VCaP (cell line): ENCODE data around the gene OSBPL3.
A peak's percentile ranks its signal among the peaks of the same experiment; 100 is the strongest.

ENCODE experiments used
- H3K27ac ChIP-seq: fragments of 450-650 bp; 2 replicates; pipeline ENCODE4 v1.5.1; 2017
- TF ChIP-seq, protein P1 (sequence below): fragments of 450-650 bp; conservative IDR thresholded peaks from 2 replicates; pipeline ENCODE4 v1.5.1; 2017; ENCODE audit warnings: mild to moderate bottlenecking, moderate library complexity

OSBPL3 gene

DNA sequence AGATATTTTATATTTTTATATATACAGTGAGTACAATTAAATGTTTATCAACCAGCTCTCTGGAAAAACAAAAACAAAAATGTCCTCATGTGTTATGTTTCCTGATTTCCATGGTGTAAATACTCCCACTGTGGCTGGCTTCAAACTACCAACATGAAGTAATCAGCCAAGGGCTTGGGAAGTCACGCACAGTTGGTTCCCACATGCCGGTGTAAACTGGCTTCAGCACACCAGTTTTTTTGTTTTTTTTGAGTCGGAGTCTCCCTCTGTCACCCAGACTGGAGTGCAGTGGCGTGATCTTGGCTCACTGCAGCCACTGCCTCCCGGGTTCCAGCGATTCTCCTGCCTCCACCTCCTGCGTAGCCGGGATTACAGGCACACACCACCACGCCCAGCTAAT is 11.8 kb downstream of the OSBPL3 start:
- TF ChIP-seq, protein P1, sequence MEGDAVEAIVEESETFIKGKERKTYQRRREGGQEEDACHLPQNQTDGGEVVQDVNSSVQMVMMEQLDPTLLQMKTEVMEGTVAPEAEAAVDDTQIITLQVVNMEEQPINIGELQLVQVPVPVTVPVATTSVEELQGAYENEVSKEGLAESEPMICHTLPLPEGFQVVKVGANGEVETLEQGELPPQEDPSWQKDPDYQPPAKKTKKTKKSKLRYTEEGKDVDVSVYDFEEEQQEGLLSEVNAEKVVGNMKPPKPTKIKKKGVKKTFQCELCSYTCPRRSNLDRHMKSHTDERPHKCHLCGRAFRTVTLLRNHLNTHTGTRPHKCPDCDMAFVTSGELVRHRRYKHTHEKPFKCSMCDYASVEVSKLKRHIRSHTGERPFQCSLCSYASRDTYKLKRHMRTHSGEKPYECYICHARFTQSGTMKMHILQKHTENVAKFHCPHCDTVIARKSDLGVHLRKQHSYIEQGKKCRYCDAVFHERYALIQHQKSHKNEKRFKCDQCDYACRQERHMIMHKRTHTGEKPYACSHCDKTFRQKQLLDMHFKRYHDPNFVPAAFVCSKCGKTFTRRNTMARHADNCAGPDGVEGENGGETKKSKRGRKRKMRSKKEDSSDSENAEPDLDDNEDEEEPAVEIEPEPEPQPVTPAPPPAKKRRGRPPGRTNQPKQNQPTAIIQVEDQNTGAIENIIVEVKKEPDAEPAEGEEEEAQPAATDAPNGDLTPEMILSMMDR, result no peak
- no peak overlapping the region for H3K27ac ChIP-seq

DNA sequence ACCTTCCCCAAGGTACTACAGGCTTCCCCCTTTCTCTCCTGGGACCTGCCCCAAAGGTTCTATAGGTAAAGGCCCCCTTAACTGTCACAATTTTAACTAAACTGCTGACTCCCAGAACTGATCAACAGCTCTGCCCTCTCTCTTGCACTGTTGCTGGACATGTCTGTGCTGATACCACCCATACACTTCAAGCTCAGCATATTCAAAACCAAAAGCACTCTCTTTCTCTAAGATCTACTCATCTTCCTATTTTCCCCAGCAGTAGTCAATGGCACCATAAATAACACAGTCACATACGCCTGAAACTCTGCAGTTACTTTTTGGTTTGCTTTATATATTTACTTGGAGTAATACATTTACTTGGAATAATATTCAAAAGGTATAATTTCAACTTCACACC is 12.3 kb downstream of the OSBPL3 start:
- TF ChIP-seq, protein P1, result no peak
- no peak overlapping the region for H3K27ac ChIP-seq

DNA sequence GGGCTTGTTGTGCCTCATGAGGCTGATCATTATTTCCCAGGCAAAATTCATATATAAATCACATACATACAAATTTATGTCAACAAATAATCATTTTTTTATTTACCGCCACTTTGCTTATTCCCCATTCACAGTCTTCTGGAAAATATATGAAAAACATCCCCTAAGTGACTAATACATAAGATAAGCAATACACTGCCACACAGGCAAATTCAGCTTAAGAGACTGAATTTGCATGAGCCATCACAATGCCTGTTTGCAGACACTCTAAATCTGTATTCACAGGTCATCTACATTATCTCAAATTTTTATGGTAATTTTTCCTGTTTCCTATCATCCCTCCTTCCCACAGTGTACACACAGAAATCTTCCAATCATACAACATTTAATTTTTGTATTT is 13.2 kb downstream of the OSBPL3 start:
- TF ChIP-seq, protein P1, result no peak
- H3K27ac ChIP-seq, result peak overlapping the region; percentile 30

DNA sequence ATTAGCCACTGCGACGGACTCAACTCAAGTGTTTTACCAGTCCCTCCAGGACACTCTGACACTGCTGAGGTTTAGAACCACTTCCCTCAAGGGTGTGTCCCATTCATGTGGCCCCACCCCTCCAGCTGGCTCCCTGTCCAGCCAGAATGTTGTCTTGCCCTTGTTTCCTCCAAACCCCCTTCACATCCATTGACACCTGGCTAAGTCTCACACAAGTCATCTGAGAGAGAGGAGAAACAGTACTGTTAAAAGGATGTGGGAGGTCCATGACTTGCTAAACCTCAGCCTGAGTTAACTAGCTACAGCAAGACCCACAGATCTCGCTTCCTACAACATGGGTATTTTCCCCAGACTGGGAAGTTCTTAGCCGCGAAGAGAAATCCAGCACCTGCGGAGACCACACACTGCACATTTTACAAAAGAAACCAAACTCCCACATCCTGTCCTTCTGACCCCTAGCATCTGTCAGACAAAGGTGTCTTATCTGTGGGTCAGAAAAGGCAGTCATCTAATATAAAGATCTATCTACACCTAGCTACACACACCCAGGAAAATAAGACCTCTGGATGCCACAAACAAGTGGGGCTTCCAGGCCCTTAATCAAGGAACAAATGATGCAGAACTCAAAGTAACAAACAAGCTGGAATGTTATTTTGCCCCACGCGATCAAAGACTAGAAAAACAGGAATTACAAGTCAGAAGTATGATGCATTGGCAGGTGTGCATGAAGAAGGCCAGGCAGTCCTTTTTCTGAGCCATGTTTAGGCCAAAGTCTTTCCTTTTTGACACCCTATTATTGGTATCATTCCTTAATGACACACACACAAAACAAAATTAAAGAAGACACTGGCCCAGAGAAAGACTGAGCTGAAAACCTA is 13.9 kb downstream of the OSBPL3 start:
- TF ChIP-seq, protein P1, result no peak
- H3K27ac ChIP-seq, result peak overlapping the region; percentile 30

- H3K27ac ChIP-seq, result no peak overlapping the region
- TF ChIP-seq, protein P1, result no peak
Measured at GRCh38 chr7:24964191-24964590, 15.8 kb downstream of the OSBPL3 start.

- no peak overlapping the region for H3K27ac ChIP-seq
- TF ChIP-seq, protein P1, result no peak
Measured at GRCh38 chr7:24963218-24963617, 16.8 kb downstream of the OSBPL3 start.

DNA sequence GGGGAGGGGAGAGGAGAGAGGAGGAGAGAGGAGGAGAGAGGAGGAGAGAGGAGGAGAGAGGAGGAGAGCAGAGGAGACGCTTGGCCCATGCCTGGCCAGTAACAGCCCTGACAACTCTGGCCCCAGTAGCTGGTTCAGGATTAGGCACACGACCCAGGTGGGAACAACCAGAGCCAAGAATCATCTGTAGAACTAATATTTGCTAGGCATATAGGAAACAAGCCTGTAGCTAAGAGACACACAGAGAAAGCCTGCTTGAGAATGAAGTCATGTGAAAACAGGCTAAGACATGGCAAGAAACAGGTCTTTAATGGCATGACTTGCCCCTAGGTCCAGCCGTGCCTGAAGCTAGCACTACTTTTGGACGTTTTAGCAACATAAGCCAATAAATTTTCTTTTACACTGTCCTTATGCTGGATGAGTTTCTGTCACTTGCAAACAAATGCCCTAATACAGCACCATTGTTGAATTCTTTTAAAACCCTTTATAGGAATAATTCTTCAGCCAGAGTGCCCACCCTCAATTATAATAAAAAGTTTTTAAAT is 17.5 kb downstream of the OSBPL3 start:
- TF ChIP-seq, protein P1, result no peak
- no peak overlapping the region for H3K27ac ChIP-seq
